Epithelial cell of esophagus (primary cell): ENCODE results near the gene HES5.
"Not testable (repeated sequence)": the region's sequence is repeated elsewhere in the genome, so short reads cannot be mapped to it uniquely, and the experiment has no call there.

ENCODE experiments used
- DNase-seq: peaks from one replicate; pipeline ENCODE4 v3.0.0; 2010; ENCODE audit warnings: low read depth
- H3K4me3 ChIP-seq: 2 replicates; pipeline ENCODE4 v1.5.1; 2011; ENCODE audit warnings: mild to moderate bottlenecking, low read length, control low read depth
- CTCF ChIP-seq: IDR thresholded peaks from 2 replicates; pipeline ENCODE4 v1.5.1; 2011; ENCODE audit warnings: low read depth, mild to moderate bottlenecking, low read length, control low read depth, inconsistent platforms; ENCODE audit not compliant: insufficient read depth; ENCODE audit errors: missing control alignments

Gene HES5, protein sequence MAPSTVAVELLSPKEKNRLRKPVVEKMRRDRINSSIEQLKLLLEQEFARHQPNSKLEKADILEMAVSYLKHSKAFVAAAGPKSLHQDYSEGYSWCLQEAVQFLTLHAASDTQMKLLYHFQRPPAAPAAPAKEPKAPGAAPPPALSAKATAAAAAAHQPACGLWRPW

DNA sequence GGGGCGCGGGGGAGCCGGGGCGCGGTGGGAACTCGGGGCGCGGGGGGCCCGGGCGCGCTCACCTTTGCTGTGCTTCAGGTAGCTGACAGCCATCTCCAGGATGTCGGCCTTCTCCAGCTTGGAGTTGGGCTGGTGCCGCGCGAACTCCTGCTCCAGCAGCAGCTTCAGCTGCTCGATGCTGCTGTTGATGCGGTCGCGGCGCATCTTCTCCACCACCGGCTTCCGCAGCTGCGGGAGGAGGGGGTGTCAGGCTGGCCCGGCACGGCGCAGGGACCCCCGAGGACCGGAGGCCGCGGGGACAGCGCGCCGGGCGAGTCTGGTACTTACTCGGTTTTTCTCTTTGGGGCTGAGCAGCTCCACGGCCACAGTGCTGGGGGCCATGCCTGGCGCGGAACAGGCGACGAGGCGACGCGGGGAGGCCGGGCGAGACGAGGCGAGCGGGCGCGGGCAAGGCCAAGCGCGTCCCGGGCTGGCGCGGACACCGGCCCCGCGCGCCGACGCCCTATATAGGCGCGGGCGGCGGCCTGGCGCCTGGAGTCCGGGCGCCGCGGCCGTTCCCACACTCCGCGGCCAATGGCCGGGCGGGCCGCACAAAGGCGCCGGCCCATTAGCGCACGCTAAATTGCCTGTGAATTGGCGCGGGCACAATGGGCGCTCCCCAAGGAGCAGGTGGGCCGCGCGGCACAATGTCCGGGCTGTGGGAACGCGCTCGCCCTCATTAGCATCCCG lies at the start of gene HES5:
HES5 (minus strand) TSS at position 480 of the 729 bp plus-strand sequence; CDS start at position 381, 99 bp downstream.
- H3K4me3 ChIP-seq = peak within 1 kb of the TSS; percentile 32
- DNase-seq = no peak
- no peak for TF ChIP-seq CTCF

DNA sequence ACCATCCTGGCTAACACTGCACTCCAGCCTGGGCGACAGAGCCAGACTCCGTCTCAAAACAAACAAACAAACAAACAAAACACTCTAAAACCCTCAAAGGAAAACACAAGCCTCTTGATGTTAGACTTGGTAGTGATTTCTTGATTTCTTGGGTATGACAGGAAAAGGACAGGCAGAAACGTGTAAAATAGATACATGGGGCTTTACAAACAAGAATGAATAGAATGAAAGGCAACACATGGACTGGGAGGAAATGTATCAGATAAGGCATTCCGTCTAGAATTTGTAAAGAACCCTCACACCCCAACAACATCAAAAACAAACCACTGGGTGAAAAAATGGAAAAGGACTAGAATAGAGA lies 48.7 kb upstream of the HES5 start:
- no peak for DNase-seq
- no peak overlapping the region for H3K4me3 ChIP-seq
- no peak for TF ChIP-seq CTCF

- not testable (repeated sequence) for H3K4me3 ChIP-seq, DNase-seq
Observed at GRCh38 chr1:2577565-2578075, 47.6 kb upstream of the HES5 start.

GRCh38 chr1:2575801-2576663 lies 46.0 kb upstream of the HES5 start:
- no peak for TF ChIP-seq CTCF
- H3K4me3 ChIP-seq = no peak overlapping the region
- DNase-seq = no peak

DNA sequence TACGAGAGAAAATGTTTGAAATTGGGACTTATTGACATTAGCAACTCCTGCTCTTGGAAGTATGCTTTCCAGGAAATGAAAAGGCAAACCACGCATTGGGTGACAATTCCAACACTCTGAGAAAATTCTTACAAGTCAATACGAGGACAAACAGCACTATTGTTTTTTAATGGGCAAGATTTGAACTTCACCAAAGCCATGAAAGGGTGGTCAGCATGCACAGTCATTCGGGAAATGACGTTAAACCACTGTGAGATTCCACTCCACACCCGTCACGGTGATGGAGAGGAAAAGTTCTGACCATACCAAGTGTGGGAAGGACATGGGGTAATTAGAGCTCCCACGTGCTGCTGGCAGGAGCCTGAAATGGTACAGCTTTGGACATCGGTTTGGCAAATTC lies 44.3 kb upstream of the HES5 start:
- no peak overlapping the region for H3K4me3 ChIP-seq
- no peak for TF ChIP-seq CTCF
- DNase-seq = no peak

- no peak for TF ChIP-seq CTCF
- no peak overlapping the region for H3K4me3 ChIP-seq
- no peak for DNase-seq
Observed at GRCh38 chr1:2573250-2573920, 43.3 kb upstream of the HES5 start.

- no peak for DNase-seq
- no peak overlapping the region for H3K4me3 ChIP-seq
- no peak for TF ChIP-seq CTCF
Observed at GRCh38 chr1:2571348-2571747, 41.3 kb upstream of the HES5 start.
